IMR-90 (cell line): ENCODE results near the gene CLCNKA. TPM values are rescaled to one million over a fixed set of nuclear protein-coding genes. Genes with fewer than 3 reads are reported as not detected.

ENCODE experiments used
- ATAC-seq: fragments of 200-7000 bp; cut with Tn5 transposase; 2 replicates; pipeline ENCODE4 v1.9.1; 2020; ENCODE audit warnings: low read depth, mild to moderate bottlenecking, moderate library complexity
- BruUV-seq: library from RNA; stranded (reverse); fragments of 400-500 nt; replicated peaks from 2 replicates; lab custom pipeline; 2021; lab: Mats Ljungman, UMichigan
- CTCF ChIA-PET: fragments of 300-600 bp; formaldehyde crosslinking; extraction: SDS; loops from one replicate; lab custom pipeline; 2021; ENCODE audit warnings: antibody characterized with exemption; lab: Yijun Ruan, JAX
- POLR2A ChIA-PET: fragments of 300-600 bp; sonication (Branson Sonifier 250); formaldehyde crosslinking; loops from one replicate; lab custom pipeline; 2022; ENCODE audit warnings: antibody characterized with exemption; ENCODE audit not compliant: unreplicated experiment; lab: Charles Lee
- DNase-seq: peaks from one replicate; pipeline ENCODE4 v3.0.0; 2013
- H2AFZ ChIP-seq: replicated peaks from 2 replicates; pipeline ENCODE3; 2013; ENCODE audit warnings: low read length, mild to moderate bottlenecking; ENCODE audit not compliant: poor library complexity
- H2AK5ac ChIP-seq: 2 replicates; pipeline ENCODE4 v1.6.1; 2013; ENCODE audit warnings: low read depth, low read length, inconsistent platforms
- H2AK9ac ChIP-seq: replicated peaks from 2 replicates; pipeline ENCODE3; 2013; ENCODE audit warnings: mild to moderate bottlenecking, low read depth, low read length, moderate library complexity; ENCODE audit not compliant: poor library complexity
- H2BK120ac ChIP-seq: 2 replicates; pipeline ENCODE4 v1.6.1; 2013; ENCODE audit warnings: low read depth, low read length, inconsistent platforms
- H2BK15ac ChIP-seq: 3 replicates; pipeline ENCODE4 v1.6.1; 2013; ENCODE audit warnings: low read depth, low read length, inconsistent platforms
- H2BK20ac ChIP-seq: 2 replicates; pipeline ENCODE4 v1.6.1; 2013; ENCODE audit warnings: low read depth, mild to moderate bottlenecking, inconsistent platforms, low read length, moderate library complexity
- H2BK5ac ChIP-seq: 2 replicates; pipeline ENCODE4 v1.6.1; 2013; ENCODE audit warnings: mild to moderate bottlenecking, low read depth, low read length, inconsistent platforms; ENCODE audit not compliant: poor library complexity, severe bottlenecking
- H3K14ac ChIP-seq: replicated peaks from 2 replicates; pipeline ENCODE4 v1.6.1; 2013; ENCODE audit warnings: low read depth, low read length, inconsistent platforms
- H3K18ac ChIP-seq: 2 replicates; pipeline ENCODE4 v1.6.1; 2013; ENCODE audit warnings: low read depth, low read length, control low read depth
- H3K23ac ChIP-seq: 2 replicates; pipeline ENCODE4 v1.6.1; 2013; ENCODE audit warnings: low read depth, low read length, inconsistent platforms
- H3K27ac ChIP-seq: 2 replicates; pipeline ENCODE4 v1.5.1; 2013; ENCODE audit warnings: mild to moderate bottlenecking, control low read depth, low read length; ENCODE audit not compliant: insufficient read depth
- H3K27me3 ChIP-seq: 2 replicates; pipeline ENCODE4 v1.6.1; 2013; ENCODE audit warnings: low read length; ENCODE audit not compliant: control insufficient read depth, insufficient read depth
- H3K36me3 ChIP-seq: 2 replicates; pipeline ENCODE4 v1.6.1; 2013; ENCODE audit warnings: low read length, mixed read lengths; ENCODE audit not compliant: control insufficient read depth, insufficient read depth
- H3K4ac ChIP-seq: 2 replicates; pipeline ENCODE4 v1.6.1; 2013; ENCODE audit warnings: low read depth, low read length, inconsistent platforms
- H3K4me1 ChIP-seq: 2 replicates; pipeline ENCODE4 v1.6.1; 2013; ENCODE audit warnings: low read length, mixed read lengths; ENCODE audit not compliant: control insufficient read depth, insufficient read depth
- H3K4me2 ChIP-seq: 2 replicates; pipeline ENCODE4 v1.6.1; 2013; ENCODE audit warnings: low read depth, mild to moderate bottlenecking, control low read depth, low read length, moderate library complexity
- H3K4me3 ChIP-seq: 2 replicates; pipeline ENCODE4 v1.5.1; 2013; ENCODE audit warnings: low read depth, mild to moderate bottlenecking, control low read depth, low read length, moderate library complexity; ENCODE audit not compliant: insufficient read depth
- H3K56ac ChIP-seq: 2 replicates; pipeline ENCODE4 v1.6.1; 2013; ENCODE audit warnings: low read length, inconsistent platforms; ENCODE audit not compliant: insufficient read depth; ENCODE audit errors: extremely low read depth
- H3K79me1 ChIP-seq, 2 experiments: 2 replicates each; pipeline ENCODE4 v1.6.1; 2013; ENCODE audit warnings: low read length in 2 of 2, inconsistent platforms in 1 of 2, low read depth in 1 of 2
- H3K9ac ChIP-seq: 2 replicates; pipeline ENCODE4 v1.6.1; 2013; ENCODE audit warnings: low read depth, low read length, control low read depth
- H3K9me1 ChIP-seq: 2 replicates; pipeline ENCODE4 v1.6.1; 2013; ENCODE audit warnings: low read length, inconsistent platforms; ENCODE audit not compliant: insufficient read depth
- H3K9me3 ChIP-seq: 2 replicates; pipeline ENCODE4 v1.6.1; 2013; ENCODE audit warnings: low read length; ENCODE audit not compliant: control insufficient read depth, insufficient read depth
- H4K20me1 ChIP-seq: 2 replicates; pipeline ENCODE4 v1.6.1; 2013; ENCODE audit warnings: low read length, inconsistent platforms; ENCODE audit not compliant: insufficient read depth
- H4K5ac ChIP-seq: 2 replicates; pipeline ENCODE4 v1.6.1; 2013; ENCODE audit warnings: mild to moderate bottlenecking, low read depth, low read length, control low read depth
- H4K8ac ChIP-seq, 2 experiments: 2 replicates each; pipeline ENCODE4 v1.6.1; 2013; ENCODE audit warnings: low read depth in 2 of 2, low read length in 2 of 2, control low read depth in 1 of 2, inconsistent platforms in 1 of 2
- H4K91ac ChIP-seq: 2 replicates; pipeline ENCODE4 v1.6.1; 2013; ENCODE audit warnings: low read depth, low read length, inconsistent platforms; ENCODE audit not compliant: insufficient read depth
- BHLHE40 ChIP-seq: fragments of 150-350 bp; IDR thresholded peaks from 2 replicates; pipeline ENCODE4 v1.6.1; 2016; ENCODE audit warnings: mild to moderate bottlenecking, low read depth, low read length
- CEBPB ChIP-seq: IDR thresholded peaks from 2 replicates; pipeline ENCODE4 v1.6.1; 2012; ENCODE audit warnings: low read depth, low read length, improper control_type of control experiment
- CHD1 ChIP-seq: IDR thresholded peaks from 2 replicates; pipeline ENCODE4 v1.6.1; 2012; ENCODE audit warnings: low read depth, low read length, improper control_type of control experiment
- ELK1 ChIP-seq: fragments of 150-350 bp; IDR thresholded peaks from 2 replicates; pipeline ENCODE4 v1.6.1; 2016; ENCODE audit warnings: low read depth, mild to moderate bottlenecking, low read length, moderate library complexity, borderline replicate concordance
- FOS ChIP-seq: fragments of 150-350 bp; IDR thresholded peaks from 2 replicates; pipeline ENCODE4 v1.6.1; 2016; ENCODE audit warnings: low read depth, low read length
- MAFK ChIP-seq: IDR thresholded peaks from 2 replicates; pipeline ENCODE4 v1.6.1; 2012; ENCODE audit warnings: low read depth, low read length, improper control_type of control experiment
- MAZ ChIP-seq: IDR thresholded peaks from 2 replicates; pipeline ENCODE4 v1.6.1; 2012; ENCODE audit warnings: low read depth, mild to moderate bottlenecking, low read length, improper control_type of control experiment, moderate library complexity, borderline replicate concordance
- MXI1 ChIP-seq: IDR thresholded peaks from 2 replicates; pipeline ENCODE4 v1.6.1; 2012; ENCODE audit warnings: low read depth, mild to moderate bottlenecking, low read length, moderate library complexity, borderline replicate concordance
- NFE2L2 ChIP-seq: fragments of 150-350 bp; IDR thresholded peaks from 2 replicates; pipeline ENCODE4 v1.6.1; 2016; ENCODE audit warnings: low read depth, mild to moderate bottlenecking, low read length
- POLR2A ChIP-seq: IDR thresholded peaks from 2 replicates; pipeline ENCODE4 v1.6.1; 2012; ENCODE audit warnings: mild to moderate bottlenecking, low read depth, low read length
- RAD21 ChIP-seq: IDR thresholded peaks from 2 replicates; pipeline ENCODE4 v1.6.1; 2012; ENCODE audit warnings: low read length, improper control_type of control experiment
- RCOR1 ChIP-seq: IDR thresholded peaks from 2 replicates; pipeline ENCODE4 v1.6.1; 2012; ENCODE audit warnings: mild to moderate bottlenecking, low read length, improper control_type of control experiment; ENCODE audit not compliant: insufficient replicate concordance
- RFX5 ChIP-seq: IDR thresholded peaks from 2 replicates; pipeline ENCODE4 v1.8.0; 2012; ENCODE audit warnings: low read depth, mild to moderate bottlenecking, low read length, moderate library complexity
- SMC3 ChIP-seq: fragments of 150-350 bp; IDR thresholded peaks from 2 replicates; pipeline ENCODE4 v1.6.1; 2016; ENCODE audit warnings: low read depth, mild to moderate bottlenecking, antibody characterized with exemption, low read length, moderate library complexity
- WGBS, 2 experiments: methylation state at CpG; one replicate each; pipeline versions ENCODE4 v1.1.5 to v1.1.7; 2013; ENCODE audit warnings: missing lambda C conversion rate in 2 of 2; ENCODE audit not compliant: insufficient read length in 1 of 2; ENCODE audit errors: extremely low coverage in 2 of 2; 5-methylcytosine and 5-hydroxymethylcytosine counted together
- dilution Hi-C: fragments of 300-500 bp; cut with HindIII; formaldehyde crosslinking; loops from one replicate; pipeline ENCODE4 v1.14.3; 2018; ENCODE audit warnings: low sequenced_read_pairs; ENCODE audit not compliant: unreplicated experiment
- in situ Hi-C: fragments of 300-500 bp; cut with MboI; formaldehyde crosslinking; loops from 3 replicates; pipeline ENCODE4 v1.14.3; 2019; ENCODE audit warnings: low sequenced_read_pairs, inconsistent platforms, mixed read lengths
- intact Hi-C: fragments of 100-400 bp; cut with micrococcal nuclease; formaldehyde crosslinking; loops from 2 replicates; pipeline ENCODE4 v1.10.0; 2022
- polyA plus RNA-seq, 3 experiments: library from polyadenylated mRNA; depleted of rRNA; stranded (reverse); fragments of >200 nt; gene quantifications; 2 replicates each; pipeline ENCODE4 v1.2.3, GENCODE V29; 2012; ENCODE audit warnings: low replicate concordance in 1 of 3
- total RNA-seq: library from RNA; depleted of rRNA; stranded (reverse); fragments of >200 nt; gene quantifications from 2 replicates; pipeline ENCODE4 v1.2.3, GENCODE V29; 2012
- TF ChIP-seq, protein P1 (sequence below): conservative IDR thresholded peaks from 2 replicates; pipeline ENCODE4 v1.5.1; 2012; ENCODE audit warnings: mild to moderate bottlenecking, low read depth, low read length, improper control_type of control experiment

The CLCNKA gene
- total and polyA plus RNA-seq, 2 of the 4 experiments (the other 2 are of a cell fraction) = 0.05 TPM; not detected in 1

- no TSS peak for BruUV-seq
- in situ Hi-C loops = loop anchor here (5.0 to 10.0 kb wide), 2 partner anchors 60 to 177 kb away; no protein-coding TSS in a partner anchor
- TF ChIP-seq CHD1 (no peak), RFX5 (no peak), MXI1 (no peak), RCOR1 (no peak), ELK1 (no peak), MAZ (peak; percentile 71), RAD21 (peak; percentile 91), NFE2L2 (no peak), SMC3 (peak; percentile 97), POLR2A (no peak), FOS (no peak), MAFK (no peak), BHLHE40 (no peak), CEBPB (no peak)
- TF ChIP-seq, protein P1, sequence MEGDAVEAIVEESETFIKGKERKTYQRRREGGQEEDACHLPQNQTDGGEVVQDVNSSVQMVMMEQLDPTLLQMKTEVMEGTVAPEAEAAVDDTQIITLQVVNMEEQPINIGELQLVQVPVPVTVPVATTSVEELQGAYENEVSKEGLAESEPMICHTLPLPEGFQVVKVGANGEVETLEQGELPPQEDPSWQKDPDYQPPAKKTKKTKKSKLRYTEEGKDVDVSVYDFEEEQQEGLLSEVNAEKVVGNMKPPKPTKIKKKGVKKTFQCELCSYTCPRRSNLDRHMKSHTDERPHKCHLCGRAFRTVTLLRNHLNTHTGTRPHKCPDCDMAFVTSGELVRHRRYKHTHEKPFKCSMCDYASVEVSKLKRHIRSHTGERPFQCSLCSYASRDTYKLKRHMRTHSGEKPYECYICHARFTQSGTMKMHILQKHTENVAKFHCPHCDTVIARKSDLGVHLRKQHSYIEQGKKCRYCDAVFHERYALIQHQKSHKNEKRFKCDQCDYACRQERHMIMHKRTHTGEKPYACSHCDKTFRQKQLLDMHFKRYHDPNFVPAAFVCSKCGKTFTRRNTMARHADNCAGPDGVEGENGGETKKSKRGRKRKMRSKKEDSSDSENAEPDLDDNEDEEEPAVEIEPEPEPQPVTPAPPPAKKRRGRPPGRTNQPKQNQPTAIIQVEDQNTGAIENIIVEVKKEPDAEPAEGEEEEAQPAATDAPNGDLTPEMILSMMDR = peak; percentile 90
Measured at GRCh38 chr1:15994590-15995351, 27.1 kb upstream of the CLCNKA start.

More at GRCh38 chr1:15994590-15995351, 27.1 kb upstream of the CLCNKA start:
- H3K27me3 ChIP-seq = peaks cover 13% of the 10 kb centered on the region; the same call in 1 of the 2 replicates
- peaks cover 2% of the 10 kb centered on the region; the same call in 1 of the 2 replicates for H3K4me1 ChIP-seq
- no peak overlapping the region for H2BK15ac ChIP-seq
- no peak overlapping the region for H3K4me2 ChIP-seq
- H2BK5ac ChIP-seq = no peak overlapping the region
- no peak overlapping the region for H2AK9ac ChIP-seq
- ATAC-seq = peak; percentile 99
- no peak overlapping the region for H3K4me3 ChIP-seq
- intact Hi-C loops (loop anchor here (1.0 to 2.0 kb wide), 4 partner anchors 55 to 202 kb away; partner anchors contain the start of gene SPEN), dilution Hi-C loops (no loop called here)
- H3K14ac ChIP-seq = no peak overlapping the region
- no peak overlapping the region for H3K18ac ChIP-seq
- H4K8ac ChIP-seq = 0 out of 4 replicates have a peak overlapping the region, but pooled peaks of 1 of the 2 experiments have one; percentile 25
- no peaks in the 10 kb centered on the region for H3K79me1 ChIP-seq
- WGBS, 2 experiments = 65% methylated on average over 5 of the region's 11 CpGs; no CpG with 5 or more reads in 1 of the 2 experiments
- H2AFZ ChIP-seq = peak overlapping the region; percentile 68
- H2BK120ac ChIP-seq = no peak overlapping the region
- no peaks in the 10 kb centered on the region for H3K36me3 ChIP-seq
- H3K27ac ChIP-seq = no peak overlapping the region
- POLR2A ChIA-PET = no interaction called here
- no peak overlapping the region for H3K23ac ChIP-seq
- no peaks in the 10 kb centered on the region for H3K9me1 ChIP-seq
- no peak overlapping the region for H3K4ac ChIP-seq
- no peaks in the 10 kb centered on the region for H3K9me3 ChIP-seq
- CTCF ChIA-PET = interaction anchor here (0.5 to 1.6 kb wide), 9 partner anchors 13 to 203 kb away, joined by 3 to 6 read pairs (median 3); no protein-coding TSS in a partner anchor
- H4K20me1 ChIP-seq = no peaks in the 10 kb centered on the region
- no peak overlapping the region for H4K91ac ChIP-seq
- H3K9ac ChIP-seq = no peak overlapping the region
- H2BK20ac ChIP-seq = no peak overlapping the region
- H2AK5ac ChIP-seq = peak overlapping the region; percentile 8; the same call in 1 of the 2 replicates
- DNase-seq = peak; percentile 56
- H3K56ac ChIP-seq = no peak overlapping the region
- no peak overlapping the region for H4K5ac ChIP-seq
